Adipose tissue (tissue), 3 donors: ENCODE results near the gene UBE3C. TPM values are rescaled to one million over a fixed set of nuclear protein-coding genes. Genes with fewer than 3 reads are reported as not detected.
"Not testable (repeated sequence)": the region's sequence is repeated elsewhere in the genome, so short reads cannot be mapped to it uniquely, and the experiment has no call there.

Experiments
- H3K27ac ChIP-seq: one replicate; pipeline ENCODE4 v1.5.1; 2013; ENCODE audit warnings: low read depth, low read length
- WGBS, 3 donors: extraction: QIAGEN DNeasy Blood & Tissue Kit; methylation state at CpG; one replicate each; pipeline ENCODE4 v1.1.7; 2013; 5-methylcytosine and 5-hydroxymethylcytosine counted together
- polyA plus RNA-seq, 3 donors: library from polyadenylated mRNA; stranded (reverse); fragments of 200-250 nt; gene quantifications; one replicate each; pipeline ENCODE4 v1.2.3, GENCODE V29; 2013
- donor health status: healthy with polysubstance abuse.
- donor health status: Bipolar disorder and iron deficiency.
- donor health status: healthy.

The UBE3C gene
- polyA plus RNA-seq, 3 donors, result 15.6 to 33.2 (median 27.6) TPM

DNA sequence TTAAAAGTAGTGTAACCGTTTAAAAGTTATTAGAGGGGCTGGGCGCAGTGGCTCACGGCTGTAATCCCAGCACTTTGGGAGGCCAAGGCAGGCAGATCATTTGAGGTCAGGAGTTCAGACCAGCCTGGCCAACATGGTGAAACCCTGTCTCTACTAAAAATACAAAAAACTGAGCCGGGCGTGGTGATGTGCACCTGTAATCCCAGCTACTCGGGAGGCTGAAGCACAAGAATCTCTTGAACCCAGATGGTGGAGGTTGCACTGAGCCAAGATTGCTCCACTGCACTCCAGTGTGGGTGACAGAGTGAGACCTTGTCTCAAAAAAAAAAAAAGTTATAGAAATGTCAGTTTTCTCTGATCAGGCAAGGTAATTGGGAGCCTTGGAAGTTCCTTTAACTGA, 113.1 kb downstream of the UBE3C start:
- WGBS, 3 donors, result 95 to 98% (median 96%) methylated on average over 6 of the region's 6 CpGs
- not testable (repeated sequence) for H3K27ac ChIP-seq

DNA sequence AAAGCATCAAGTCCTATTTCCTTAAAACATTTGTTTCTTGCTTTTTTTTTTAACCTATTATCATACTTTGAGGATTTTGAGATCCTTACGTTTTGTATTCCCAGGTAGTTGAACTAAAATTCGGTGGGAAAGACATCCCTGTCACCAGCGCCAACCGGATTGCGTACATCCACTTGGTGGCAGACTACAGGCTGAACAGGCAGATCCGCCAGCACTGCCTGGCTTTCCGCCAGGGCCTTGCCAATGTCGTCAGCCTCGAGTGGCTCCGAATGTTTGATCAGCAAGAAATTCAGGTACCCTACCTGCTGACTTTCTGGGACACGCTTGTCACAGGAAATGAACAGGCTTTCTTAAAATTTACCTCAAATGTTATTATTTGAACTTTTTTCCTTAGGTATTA, 115.1 kb downstream of the UBE3C start:
- 29 to 82% (median 80%) methylated on average over 11 of the region's 11 CpGs for WGBS, 3 donors
- H3K27ac ChIP-seq, result no peak overlapping the region

DNA sequence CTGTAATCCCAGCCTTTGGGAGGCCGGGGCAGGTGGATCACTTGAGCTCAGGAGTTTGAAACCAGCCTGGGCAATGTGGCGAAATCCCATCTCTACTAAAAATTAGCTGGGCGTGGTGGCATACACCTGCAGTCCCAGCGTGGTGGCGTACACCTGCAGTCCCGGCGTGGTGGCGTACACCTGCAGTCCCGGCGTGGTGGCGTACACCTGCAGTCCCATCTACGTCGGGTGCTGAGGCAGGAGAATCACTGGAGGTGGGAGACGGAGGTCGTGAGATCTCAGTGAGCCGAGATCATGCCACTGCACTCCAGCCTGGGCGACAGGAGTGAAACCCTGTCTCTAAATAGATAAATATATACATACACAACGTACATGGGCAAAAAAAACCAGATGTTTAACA, 116.1 kb downstream of the UBE3C start:
- H3K27ac ChIP-seq, result not testable (repeated sequence)
- 88 to 96% (median 95%) methylated on average over 16 to 18 of the region's 18 CpGs for WGBS, 3 donors

DNA sequence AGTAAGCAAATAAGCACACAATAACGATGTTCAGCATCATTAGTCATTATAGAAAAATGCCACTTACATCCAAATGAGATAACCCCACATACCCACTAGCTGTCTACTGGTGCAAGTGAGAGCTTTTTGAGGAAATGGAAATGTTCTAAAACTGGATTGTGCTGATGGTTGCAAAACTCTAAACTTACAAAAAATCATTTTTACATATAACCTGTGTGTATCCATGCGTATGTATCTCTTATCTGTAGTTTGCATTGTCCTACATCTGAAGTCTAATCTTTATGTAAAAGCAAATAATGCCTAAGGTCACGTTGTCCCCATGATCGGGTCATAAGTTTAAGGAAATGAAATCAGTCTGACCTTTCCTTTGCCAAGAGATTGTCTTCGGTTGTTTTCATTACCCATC, 116.5 kb downstream of the UBE3C start:
- whole genome bisulfite sequencing, 3 donors, result 33 to 72% (median 72%) methylated on average over 5 of the region's 5 CpGs
- H3K27ac ChIP-seq, result no peak overlapping the region

DNA sequence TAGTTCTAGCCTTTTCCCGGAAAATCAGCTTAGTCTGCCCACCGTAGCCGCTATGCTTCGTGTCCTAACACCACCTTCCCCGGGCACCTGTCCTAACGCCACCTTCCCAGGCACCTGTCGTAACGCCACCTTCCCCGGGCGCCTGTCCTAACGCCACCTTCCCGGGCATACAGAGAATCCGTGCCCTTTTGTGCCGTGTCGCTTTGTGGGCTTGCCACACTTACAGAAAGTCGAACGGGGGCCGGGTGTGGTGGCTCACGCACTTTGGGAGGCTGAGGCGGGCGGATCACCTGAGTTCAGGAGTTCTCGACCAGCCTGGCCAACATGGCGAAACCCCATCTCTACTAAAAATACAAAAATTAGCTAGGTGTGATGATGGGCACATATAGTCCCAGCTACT, 124.4 kb downstream of the UBE3C start:
- no peak overlapping the region for H3K27ac ChIP-seq
- 95 to 98% (median 96%) methylated on average over 23 of the region's 23 CpGs for WGBS, 3 donors

DNA sequence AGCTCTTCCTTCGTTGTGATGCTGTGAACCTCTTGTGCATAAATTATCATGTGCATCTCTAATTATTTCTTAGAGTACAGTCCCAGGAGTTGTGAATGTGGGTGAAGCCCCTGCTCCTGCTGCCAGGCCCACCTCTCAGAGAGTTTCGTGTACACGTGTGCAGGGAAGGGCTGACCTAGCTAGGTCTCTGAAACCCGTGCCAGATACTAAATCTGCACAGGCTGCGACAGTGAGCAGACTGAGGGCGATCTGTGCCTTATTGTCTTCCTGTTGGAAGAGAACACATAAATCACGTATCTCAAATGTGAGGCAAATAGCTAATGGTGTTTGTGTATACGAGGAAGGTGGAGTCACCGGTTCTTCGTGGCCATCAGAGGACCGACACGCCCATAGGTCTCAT, 126.3 kb downstream of the UBE3C start:
- WGBS, 3 donors, result 92 to 93% (median 93%) methylated on average over 12 of the region's 12 CpGs
- no peak overlapping the region for H3K27ac ChIP-seq

DNA sequence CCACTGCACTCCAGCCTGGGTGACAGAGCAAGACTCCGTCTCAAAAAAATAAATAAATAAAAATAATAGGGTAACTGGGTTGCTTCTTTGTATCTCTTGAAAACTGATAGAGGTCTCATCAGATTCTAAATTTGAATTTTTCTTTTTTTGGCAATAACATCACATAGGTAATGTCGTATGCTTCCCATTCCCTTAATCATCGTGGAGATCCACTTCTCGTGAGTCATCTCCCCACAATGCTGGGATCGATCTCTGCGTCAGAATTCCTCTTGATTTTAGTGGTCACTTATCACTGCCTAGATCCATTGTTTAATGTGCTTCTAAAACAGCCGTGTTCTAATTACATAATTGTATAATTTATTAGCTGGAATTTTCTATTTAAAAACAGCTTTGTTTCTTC, 127.5 kb downstream of the UBE3C start:
- no peak overlapping the region for H3K27ac ChIP-seq
- WGBS, 3 donors, result 91 to 94% (median 93%) methylated on average over 7 of the region's 7 CpGs

DNA sequence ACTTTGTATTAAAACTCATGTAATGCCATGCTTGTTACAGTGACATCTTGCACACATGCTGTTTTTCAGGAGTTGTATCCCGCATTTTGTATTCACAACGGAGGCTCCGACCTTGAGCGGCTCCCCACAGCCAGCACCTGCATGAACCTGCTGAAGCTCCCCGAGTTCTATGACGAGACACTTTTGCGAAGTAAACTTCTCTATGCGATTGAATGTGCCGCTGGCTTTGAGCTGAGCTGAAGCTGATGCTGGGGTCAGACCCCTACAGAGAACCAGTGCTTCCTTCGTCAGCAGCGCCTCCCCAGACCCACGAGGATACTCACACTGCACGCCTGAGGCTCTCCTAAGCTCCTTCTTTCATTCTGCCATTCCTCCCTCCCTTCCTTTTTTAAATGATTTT, 128.8 kb downstream of the UBE3C start:
- WGBS, 3 donors, result 88 to 95% (median 92%) methylated on average over 13 of the region's 13 CpGs

DNA sequence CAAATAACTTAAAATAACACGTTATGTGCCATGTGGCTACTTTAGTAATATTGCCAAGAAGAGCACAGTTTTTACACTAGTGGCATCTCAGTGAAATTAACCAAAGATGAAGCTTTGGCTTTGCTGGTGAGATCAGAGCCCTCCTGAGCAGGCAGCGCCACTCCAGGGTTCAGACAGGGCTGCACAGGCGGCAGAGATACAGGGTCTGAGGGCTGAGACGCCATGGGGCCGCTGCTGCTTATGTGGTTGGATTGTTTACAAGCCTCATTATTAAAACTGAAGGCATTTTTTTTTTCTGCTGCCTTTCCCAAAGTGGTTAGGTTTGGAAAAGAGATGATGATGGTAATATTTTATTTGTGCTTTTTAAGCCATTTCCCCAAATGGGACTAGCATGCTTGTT, 129.2 kb downstream of the UBE3C start:
- WGBS, 3 donors, result 90 to 92% (median 91%) methylated on average over 5 of the region's 5 CpGs
- H3K27ac ChIP-seq, result no peak overlapping the region

More for the DNA sequence above, 128.8 kb downstream of the UBE3C start:
- no peak overlapping the region for H3K27ac ChIP-seq

DNA sequence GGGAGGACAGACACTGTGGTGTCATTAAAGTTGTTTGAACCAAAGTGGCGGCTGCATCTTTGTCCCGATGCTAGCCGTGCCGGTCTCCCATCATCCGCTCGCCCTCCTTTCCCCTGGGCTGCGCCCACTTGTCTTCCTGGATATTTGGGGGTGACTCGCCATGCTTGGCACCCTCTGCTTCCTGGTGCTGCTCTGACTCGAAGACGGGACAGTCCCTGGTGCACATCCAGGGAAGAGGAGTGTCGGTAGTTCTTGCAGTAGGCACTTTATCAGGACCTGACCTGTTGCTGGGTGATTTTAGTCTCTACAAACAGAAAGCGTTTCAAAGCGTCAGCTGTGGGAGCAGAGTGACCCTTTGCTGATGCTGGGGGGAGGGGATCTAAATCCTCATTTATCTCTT, 129.8 kb downstream of the UBE3C start:
- 87 to 90% (median 89%) methylated on average over 13 of the region's 13 CpGs for WGBS, 3 donors
- no peak overlapping the region for H3K27ac ChIP-seq

DNA sequence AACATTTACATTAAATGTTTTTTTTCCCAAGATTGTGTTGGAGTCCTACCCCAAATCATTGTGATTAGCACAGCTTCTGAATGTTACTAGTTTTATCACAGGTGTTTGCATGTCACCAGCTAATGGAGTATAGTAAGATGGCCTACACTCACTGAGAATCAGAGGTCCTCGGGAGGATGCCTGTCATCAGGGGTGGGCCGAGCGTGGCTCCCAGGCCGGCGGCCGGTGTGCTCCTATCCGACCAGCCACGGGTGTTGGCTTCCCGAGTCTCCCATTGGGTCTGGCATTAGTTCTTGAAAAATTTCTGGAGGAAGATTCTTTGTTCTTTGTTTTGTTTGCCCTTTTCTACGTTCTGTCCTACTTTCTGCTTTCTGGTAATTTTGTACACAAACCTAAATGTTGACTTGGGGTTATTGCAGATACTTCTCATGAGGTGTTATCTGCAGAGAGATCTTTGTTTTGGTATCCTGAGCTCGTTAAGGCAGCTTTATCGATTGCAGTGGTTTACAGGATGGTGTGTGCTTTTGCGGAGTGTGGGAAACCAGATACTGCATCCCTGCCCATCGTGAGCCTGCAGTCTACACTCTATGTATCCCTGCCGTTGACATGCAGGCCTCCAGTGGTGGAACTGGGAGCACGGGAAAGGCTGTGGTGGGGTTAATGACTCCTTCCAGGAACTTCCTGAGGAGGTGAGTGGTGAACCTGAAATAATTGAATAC, 130.8 kb downstream of the UBE3C start:
- no peak overlapping the region for H3K27ac ChIP-seq
- 83 to 86% (median 86%) methylated on average over 16 of the region's 16 CpGs for WGBS, 3 donors

DNA sequence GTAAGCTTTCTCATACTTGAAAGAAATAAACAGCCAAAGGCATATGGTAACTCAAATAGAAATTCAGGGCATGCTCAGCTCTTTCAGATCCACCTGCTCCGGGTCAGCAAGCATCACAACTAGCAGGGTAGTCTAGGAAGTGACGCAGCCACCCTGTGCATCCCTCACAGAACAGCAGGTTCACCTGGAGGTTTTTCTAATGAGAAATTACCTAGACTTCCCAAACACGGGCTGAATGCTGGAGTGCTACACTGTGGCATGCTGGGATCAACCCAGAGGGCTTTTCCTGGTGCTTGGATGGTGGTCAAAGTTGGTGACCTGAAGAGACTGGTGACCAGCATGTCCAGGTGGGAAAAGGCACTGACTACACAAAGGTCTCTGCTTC, 131.3 kb downstream of the UBE3C start:
- 88 to 94% (median 88%) methylated on average over 3 of the region's 3 CpGs for WGBS, 3 donors
- H3K27ac ChIP-seq, result no peak overlapping the region

DNA sequence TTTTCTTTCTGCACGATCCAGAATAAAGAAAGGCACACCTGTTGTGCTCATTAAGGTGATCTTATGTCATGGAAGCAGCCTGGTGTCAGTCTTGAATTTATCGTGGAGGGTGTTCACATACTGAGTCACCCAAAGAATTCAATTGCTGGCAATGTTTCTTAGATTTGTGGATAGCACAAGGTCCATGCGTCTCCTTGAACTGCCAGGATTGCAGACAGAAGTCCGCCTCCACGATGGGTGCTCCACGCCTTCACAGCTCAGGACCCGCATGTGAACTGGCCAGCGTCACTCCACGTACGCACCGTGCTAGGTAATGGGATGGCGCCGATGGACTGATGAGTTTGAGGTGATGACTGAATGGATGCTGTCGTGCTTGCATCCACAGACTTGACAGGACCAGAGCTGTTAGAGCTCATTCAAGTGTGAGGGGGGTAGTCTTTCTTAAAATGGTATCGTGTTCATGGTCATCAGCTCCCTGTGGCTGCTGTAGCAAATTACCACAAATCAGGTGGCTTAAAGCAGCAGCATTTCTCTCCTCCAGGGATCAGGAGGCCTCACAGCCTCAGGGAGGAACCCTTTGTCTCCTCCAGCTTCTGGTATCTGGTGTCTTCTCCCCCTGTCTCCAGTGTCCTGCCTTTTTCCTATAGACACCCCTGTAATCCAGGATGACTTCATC, 132.7 kb downstream of the UBE3C start:
- 85 to 94% (median 93%) methylated on average over 15 of the region's 15 CpGs for WGBS, 3 donors
- no peak overlapping the region for H3K27ac ChIP-seq

DNA sequence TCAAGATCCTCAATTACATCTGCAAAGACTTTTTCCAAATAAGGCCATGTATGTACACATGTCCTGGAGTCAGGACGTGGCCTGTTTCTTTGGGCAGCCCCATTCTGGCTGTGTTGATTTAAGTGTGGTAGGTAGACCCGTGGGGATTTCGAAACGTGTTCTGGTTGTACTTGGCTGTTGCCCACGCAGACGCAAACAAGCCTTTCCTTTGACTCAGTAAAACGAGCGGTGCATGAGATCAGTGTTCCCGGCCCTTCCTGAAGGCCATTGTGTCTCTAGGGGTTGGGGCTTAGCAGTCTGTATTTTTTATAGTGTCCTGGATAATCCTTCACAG, 133.2 kb downstream of the UBE3C start:
- no peak overlapping the region for H3K27ac ChIP-seq
- 17 to 27% (median 26%) methylated on average over 9 of the region's 9 CpGs for WGBS, 3 donors

DNA sequence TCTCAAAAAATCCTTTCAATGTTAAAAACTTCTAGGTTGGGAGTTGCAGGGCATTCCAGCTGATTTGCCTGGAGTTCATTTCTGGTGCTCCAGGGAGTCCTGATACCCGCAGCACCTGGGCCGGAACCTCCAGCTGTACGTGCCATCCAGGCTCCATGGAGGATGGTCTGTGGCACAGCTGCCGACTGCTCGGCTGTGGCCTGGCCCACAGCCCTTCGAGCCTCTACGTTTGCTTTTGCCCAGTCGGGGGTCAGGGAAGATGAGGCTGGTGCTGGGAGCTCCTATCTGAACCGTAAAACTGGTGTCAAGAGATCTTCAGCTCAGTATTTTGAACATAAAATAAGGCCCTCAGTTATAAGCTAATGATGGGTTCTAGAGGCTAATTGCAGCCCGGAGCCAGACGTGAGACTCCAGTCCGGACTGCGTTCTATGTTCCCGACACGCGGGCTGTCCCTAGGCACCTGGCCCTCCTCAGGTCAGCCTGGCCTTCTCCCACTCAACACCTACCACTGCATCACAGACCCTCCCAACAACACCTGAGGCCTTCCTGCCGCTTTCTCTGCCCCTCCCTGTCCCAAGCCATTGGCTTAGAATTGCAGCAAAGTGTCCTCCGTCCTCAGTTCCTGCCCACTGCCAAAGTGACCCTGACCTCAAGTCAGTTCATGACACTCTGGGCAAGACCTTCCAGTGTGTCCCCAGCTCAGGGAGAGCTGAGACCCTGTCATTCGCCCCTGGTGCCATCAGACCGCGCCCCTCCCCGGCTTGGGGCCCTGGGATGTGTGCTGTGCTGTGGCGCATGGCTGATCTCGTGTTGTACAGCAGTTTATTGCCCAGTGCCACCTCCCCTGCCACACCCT, 133.9 kb downstream of the UBE3C start:
- 71 to 85% (median 80%) methylated on average over 24 of the region's 24 CpGs for WGBS, 3 donors

DNA sequence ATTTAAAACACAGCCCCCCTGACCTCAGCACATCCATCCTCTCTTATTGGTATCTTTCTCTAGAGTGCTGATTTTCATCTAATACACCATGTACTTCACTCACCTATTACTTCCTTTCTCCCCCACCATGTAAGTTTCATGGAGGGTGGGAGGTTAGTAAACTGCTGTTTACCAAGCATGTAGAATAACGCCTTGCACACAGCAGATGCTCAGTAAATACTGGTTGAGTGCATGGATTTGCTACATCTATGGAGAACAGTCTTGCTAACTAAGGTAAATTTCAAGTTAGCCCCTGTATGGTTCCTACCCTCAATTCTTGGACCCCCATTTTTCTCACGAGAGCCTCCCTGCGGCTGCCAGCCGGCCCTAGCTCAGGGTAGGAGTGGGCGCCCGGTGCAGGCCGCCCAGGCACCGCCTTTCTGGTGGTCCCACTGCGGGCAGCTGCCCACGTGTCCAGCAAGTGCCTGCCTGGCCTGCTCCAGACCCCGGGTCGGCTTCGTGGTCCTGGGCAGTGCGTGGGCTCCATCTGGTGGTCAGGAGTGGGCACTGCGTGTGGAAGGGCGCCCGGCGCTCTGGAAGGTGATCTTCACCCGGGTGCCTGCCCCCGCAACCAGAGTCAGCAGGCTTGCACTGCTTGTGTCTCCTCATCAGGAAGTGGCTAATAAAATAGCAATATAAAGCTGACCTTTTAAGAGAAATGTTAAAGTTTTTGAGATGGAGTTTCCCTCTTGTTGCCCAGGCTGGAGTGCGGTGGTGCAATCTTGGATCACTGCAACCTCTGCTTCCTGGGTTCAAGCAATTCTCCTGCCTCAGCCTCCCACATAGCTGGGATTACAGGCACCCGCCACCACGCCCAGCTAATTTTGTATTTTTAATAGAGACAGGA, 134.7 kb downstream of the UBE3C start:
- H3K27ac ChIP-seq, result no peak overlapping the region
- WGBS, 3 donors, result 17 to 20% (median 20%) methylated on average over 23 of the region's 23 CpGs

More for the DNA sequence above, 133.9 kb downstream of the UBE3C start:
- peak overlapping the region; percentile 43 for H3K27ac ChIP-seq

DNA sequence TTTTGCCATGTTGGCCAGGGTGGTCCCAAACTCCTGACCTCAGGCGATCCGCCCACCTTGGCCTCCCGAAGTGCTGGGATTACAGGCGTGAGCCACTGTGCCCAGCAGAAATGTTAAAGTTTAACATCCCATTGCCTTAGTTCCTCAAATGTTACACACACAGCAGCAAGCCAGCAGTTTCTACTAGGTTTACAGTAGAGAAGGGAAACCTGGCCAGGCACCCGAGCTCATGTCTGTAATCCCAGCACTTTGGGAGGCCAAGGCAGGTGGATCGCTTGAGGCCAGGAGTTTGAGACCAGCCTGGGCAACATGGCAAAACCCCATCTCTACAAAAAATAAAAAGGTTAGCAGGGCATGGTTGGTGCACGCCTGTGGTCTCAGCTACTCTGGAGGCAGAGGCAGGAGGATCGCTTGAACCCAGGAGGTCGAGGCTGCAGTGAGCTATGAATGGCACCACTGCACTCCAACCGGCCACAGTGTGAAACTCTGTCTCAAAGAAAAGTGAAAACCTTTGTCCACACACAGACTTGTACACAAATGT, 135.4 kb downstream of the UBE3C start:
- not testable (repeated sequence) for H3K27ac ChIP-seq
- WGBS, 3 donors, result 80 to 84% (median 82%) methylated on average over 10 of the region's 10 CpGs

DNA sequence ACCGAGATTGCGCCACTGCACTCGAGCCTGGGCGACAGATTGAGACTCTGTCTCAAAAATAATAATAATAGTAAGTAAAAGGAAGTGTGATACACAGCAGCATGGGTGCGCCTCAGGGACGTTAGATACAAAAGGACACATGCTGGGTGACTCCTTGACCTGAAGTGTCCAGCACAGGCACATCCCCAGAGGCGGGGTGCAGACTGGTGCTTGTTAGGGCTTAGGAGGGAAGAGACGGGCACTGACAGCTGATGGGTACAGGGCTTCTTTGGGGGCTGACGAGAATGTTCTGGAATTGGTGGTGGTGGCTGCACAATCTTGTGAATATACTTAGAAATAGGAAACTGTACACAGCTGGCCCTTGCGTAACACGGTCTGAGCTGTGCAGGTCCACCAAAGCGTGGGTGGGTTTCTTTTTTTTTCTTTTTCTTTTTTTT, 136.3 kb downstream of the UBE3C start:
- 55 to 73% (median 57%) methylated on average over 12 of the region's 12 CpGs for WGBS, 3 donors
- H3K27ac ChIP-seq, result no peak overlapping the region
